GM18519 (cell line): ENCODE data around the gene ZFHX3.
A peak's percentile ranks its signal among the peaks of the same experiment; 100 is the strongest.

Experiments
- ATAC-seq: cut with Tn5 transposase; IDR thresholded peaks from one replicate; pipeline ENCODE4 v1.9.1; 2021; ENCODE audit warnings: mild to moderate bottlenecking, moderate library complexity; ENCODE audit not compliant: unreplicated experiment, low FRiP score

The ZFHX3 gene

GRCh38 chr16:73042807-73043206, 5.1 kb downstream of the ZFHX3 start:
- no peak for ATAC-seq

GRCh38 chr16:73041676-73042075, 6.3 kb downstream of the ZFHX3 start:
- ATAC-seq = no peak

- no peak for ATAC-seq
These were observed 7.1 kb downstream of the ZFHX3 start for GRCh38 chr16:73040735-73041402.

- ATAC-seq = no peak
These were observed 7.8 kb downstream of the ZFHX3 start for GRCh38 chr16:73040136-73040535.

GRCh38 chr16:73037845-73038570, 9.9 kb downstream of the ZFHX3 start:
- ATAC-seq = no peak

GRCh38 chr16:73037331-73037745, 10.6 kb downstream of the ZFHX3 start:
- no peak for ATAC-seq

GRCh38 chr16:73036074-73036826, 11.7 kb downstream of the ZFHX3 start:
- peak; percentile 63 for ATAC-seq

- no peak for ATAC-seq
These were observed 13.6 kb downstream of the ZFHX3 start for GRCh38 chr16:73034374-73034773.

GRCh38 chr16:73033271-73033998, 14.5 kb downstream of the ZFHX3 start:
- ATAC-seq = no peak

- no peak for ATAC-seq
These were observed 15.2 kb downstream of the ZFHX3 start for GRCh38 chr16:73032541-73033270.

GRCh38 chr16:73031984-73032383, 15.9 kb downstream of the ZFHX3 start:
- no peak for ATAC-seq

- no peak for ATAC-seq
These were observed 16.6 kb downstream of the ZFHX3 start for GRCh38 chr16:73031155-73031866.

GRCh38 chr16:73028721-73029361, 19.1 kb downstream of the ZFHX3 start:
- no peak for ATAC-seq

GRCh38 chr16:73028263-73028662, 19.7 kb downstream of the ZFHX3 start:
- ATAC-seq = no peak

- no peak for ATAC-seq
These were observed 20.2 kb downstream of the ZFHX3 start for GRCh38 chr16:73027685-73028111.

- ATAC-seq = no peak
These were observed 20.9 kb downstream of the ZFHX3 start for GRCh38 chr16:73026754-73027684.

GRCh38 chr16:73025856-73026210, 22.1 kb downstream of the ZFHX3 start:
- no peak for ATAC-seq
